Measurements from ENCODE around the gene TMEM240. TPM values are rescaled to one million over a fixed set of nuclear protein-coding genes. Genes with fewer than 3 reads are reported as not detected.
A peak's percentile ranks its signal among the peaks of the same experiment; 100 is the strongest.

The TMEM240 gene
- total and polyA plus RNA-seq, 9 of the 15 experiments (the other 6 are each of a cell fraction or from before 2014, with no cell fraction given), result 0.24 to 2.0 (median 0.69) TPM; not detected in 5

GRCh38 chr1:1528301-1529267 lies 11.8 kb downstream of the TMEM240 start:
- DNase-seq (ENCODE audit: extremely low read depth in 1 of 4, low spot score in 3 of 4) (peak in 1 of 4 experiments; percentile 3), FAIRE-seq (no peak), ATAC-seq (no peak)
- no peak overlapping the region for H3K4me3 ChIP-seq
- no peaks in the 10 kb centered on the region for H3K79me2 ChIP-seq (ENCODE audit: control insufficient read depth, insufficient read depth, low read length)
- in situ Hi-C loops (cut with MboI) (no loop called here), intact Hi-C loops (cut with micrococcal nuclease) (no loop called here)
- H4K20me1 ChIP-seq (replicated peaks; ENCODE audit: control insufficient read depth, insufficient read depth, low read length), result no peaks in the 10 kb centered on the region
- BruUV-seq (replicated peaks), result no TSS peak
- no peak overlapping the region for H3K27ac ChIP-seq (ENCODE audit: extremely low read depth, low read depth, low read length)
- ChIA-PET POLR2A (interaction anchor here (0.6 to 1.4 kb wide), 2 partner anchors 23 to 28 kb away, joined by 3 to 5 read pairs; no protein-coding TSS in a partner anchor), CTCF (ENCODE audit: low intra/inter-chr PET ratio) (no interaction called here)
- no peak overlapping the region for H3K4me2 ChIP-seq (ENCODE audit: insufficient read depth, low read length)
- peaks cover 20% of the 10 kb centered on the region for H3K9me3 ChIP-seq (replicated peaks; ENCODE audit: control insufficient read depth, insufficient read depth, low read depth, low read length)
- H3K4me1 ChIP-seq (replicated peaks in 1 of 2; ENCODE audit: control insufficient read depth in 2 of 2, insufficient read depth in 2 of 2, low read length in 2 of 2), result no peaks in the 10 kb centered on the region; a peak in 2 of 5 replicates
- TF ChIP-seq DPF2 (IDR thresholded peaks at IDR 0.05), result no peak
- TF ChIP-seq POLR2G (IDR thresholded peaks at IDR 0.05; ENCODE audit: low read depth, low read length), result peak; percentile 66
- peak; percentile 43 for TF ChIP-seq RBFOX2 (IDR thresholded peaks at IDR 0.05; ENCODE audit: low read depth, low read length)
- H3K27me3 ChIP-seq (ENCODE audit: control insufficient read depth in 2 of 2, insufficient read depth in 2 of 2, low read length in 2 of 2), result no peaks in the 10 kb centered on the region
- no peak overlapping the region for H3K9ac ChIP-seq (ENCODE audit: insufficient read depth in 1 of 2, low read depth in 2 of 2, low read length in 2 of 2)
- H2AFZ ChIP-seq (ENCODE audit: low read depth, low read length), result no peak overlapping the region
- H3K36me3 ChIP-seq (ENCODE audit: control insufficient read depth, insufficient read depth, low read length), result peaks cover 66% of the 10 kb centered on the region; the same call in 2 of the 3 replicates
- H3K9me1 ChIP-seq (ENCODE audit: control insufficient read depth, insufficient read depth, low read length), result no peaks in the 10 kb centered on the region
- WGBS (ENCODE audit: insufficient coverage, low coverage, missing lambda C conversion rate), result 94% methylated on average over 32 of the region's 37 CpGs
